CD14-positive monocyte (primary cell): ENCODE data around the gene CDH12. TPM values are rescaled to one million over a fixed set of nuclear protein-coding genes. Genes with fewer than 3 reads are reported as not detected.

ENCODE experiments used
- DNase-seq, 3 donors: peaks; one replicate each; pipeline ENCODE4 v3.0.0-alpha.2; 2011 to 2022
- H2AFZ ChIP-seq: 2 replicates; pipeline ENCODE4 v1.6.0; 2012; ENCODE audit warnings: mild to moderate bottlenecking, low read depth, low read length, inconsistent platforms; ENCODE audit not compliant: insufficient read depth, poor library complexity, severe bottlenecking
- H3K27ac ChIP-seq, 2 donors: 1 replicate in 1 of 2; 2 replicates in 1 of 2; pipeline ENCODE4 v1.5.1; 2012 to 2013; ENCODE audit warnings: low read length in 2 of 2, control low read depth in 1 of 2, inconsistent platforms in 1 of 2, low read depth in 1 of 2, mild to moderate bottlenecking in 1 of 2
- H3K27me3 ChIP-seq, 2 donors: one replicate each; pipeline versions ENCODE4 v1.6.0 to v1.6.1; 2011 to 2013; ENCODE audit warnings: low read length in 2 of 2; ENCODE audit not compliant: control insufficient read depth in 2 of 2, insufficient read depth in 2 of 2
- H3K36me3 ChIP-seq, 2 donors: replicated peaks in 1 of 2; 1 replicate in 1 of 2; 2 replicates in 1 of 2; pipeline versions ENCODE4 v1.5.1 to v1.6.1; 2012 to 2013; ENCODE audit warnings: low read length in 2 of 2, control low read depth in 1 of 2, inconsistent platforms in 1 of 2, mild to moderate bottlenecking in 1 of 2; ENCODE audit not compliant: insufficient read depth in 2 of 2, control insufficient read depth in 1 of 2
- H3K4me1 ChIP-seq, 2 donors: 1 replicate in 1 of 2; 2 replicates in 1 of 2; pipeline versions ENCODE4 v1.5.1 to v1.6.1; 2012 to 2013; ENCODE audit warnings: low read length in 2 of 2, control low read depth in 1 of 2, inconsistent platforms in 1 of 2, mild to moderate bottlenecking in 1 of 2, moderate library complexity in 1 of 2; ENCODE audit not compliant: insufficient read depth in 2 of 2, control insufficient read depth in 1 of 2
- H3K4me2 ChIP-seq: replicated peaks from 2 replicates; pipeline ENCODE3; 2012; ENCODE audit warnings: low read length, moderate library complexity, mild to moderate bottlenecking; ENCODE audit not compliant: poor library complexity, severe bottlenecking; ENCODE audit errors: extremely low read depth
- H3K4me3 ChIP-seq, 3 experiments: fragments of 200-600 bp in 1 of 3; sonication (generic) in 1 of 3; replicated peaks in 1 of 3; 1 replicate in 2 of 3; 2 replicates in 1 of 3; pipeline ENCODE4 v1.5.1; 2011 to 2013; ENCODE audit warnings: low read length in 3 of 3, mild to moderate bottlenecking in 3 of 3, control low read depth in 2 of 3, low read depth in 2 of 3, inconsistent platforms in 1 of 3, moderate library complexity in 1 of 3
- H3K79me2 ChIP-seq: 2 replicates; pipeline ENCODE4 v1.6.0; 2012; ENCODE audit warnings: mild to moderate bottlenecking, control low read depth, inconsistent platforms, low read length, moderate library complexity; ENCODE audit not compliant: insufficient read depth
- H3K9ac ChIP-seq: 2 replicates; pipeline ENCODE4 v1.6.0; 2017; ENCODE audit warnings: low read length, mild to moderate bottlenecking; ENCODE audit not compliant: insufficient read depth, poor library complexity, severe bottlenecking
- H3K9me3 ChIP-seq, 2 donors: replicated peaks in 1 of 2; 1 replicate in 1 of 2; 2 replicates in 1 of 2; pipeline versions ENCODE4 v1.5.1 to v1.6.1; 2012 to 2013; ENCODE audit warnings: low read length in 2 of 2, control low read depth in 1 of 2; ENCODE audit not compliant: control insufficient read depth in 1 of 2, insufficient read depth in 1 of 2
- H4K20me1 ChIP-seq: 2 replicates; pipeline ENCODE4 v1.6.0; 2012; ENCODE audit warnings: mild to moderate bottlenecking, low read length, control low read depth, moderate library complexity; ENCODE audit not compliant: insufficient read depth
- H3K27ac Mint-ChIP-seq, 7 donors: one replicate each; pipeline ENCODE4 v1.8.0; 2020; ENCODE audit warnings: mild to moderate bottlenecking in 7 of 7, mixed read lengths in 7 of 7, moderate library complexity in 6 of 7, inconsistent platforms in 2 of 7
- H3K27me3 Mint-ChIP-seq, 3 donors: one replicate each; pipeline ENCODE4 v1.8.0; 2021 to 2022; ENCODE audit warnings: low read depth in 3 of 3, mild to moderate bottlenecking in 3 of 3, mixed read lengths in 3 of 3, moderate library complexity in 3 of 3, inconsistent platforms in 1 of 3
- H3K36me3 Mint-ChIP-seq, 2 donors: one replicate each; pipeline ENCODE4 v1.8.0; 2020; ENCODE audit warnings: mixed read lengths in 2 of 2, inconsistent platforms in 1 of 2, mild to moderate bottlenecking in 1 of 2
- H3K4me1 Mint-ChIP-seq: one replicate; pipeline ENCODE4 v1.8.0; 2020; ENCODE audit warnings: mild to moderate bottlenecking, mixed read lengths
- H3K4me3 Mint-ChIP-seq, 2 donors: one replicate each; pipeline ENCODE4 v1.8.0; 2020; ENCODE audit warnings: mild to moderate bottlenecking in 2 of 2, mixed read lengths in 2 of 2, moderate library complexity in 1 of 2
- H3K9me3 Mint-ChIP-seq, 7 donors: one replicate each; pipeline ENCODE4 v1.8.0; 2020 to 2022; ENCODE audit warnings: mixed read lengths in 7 of 7, mild to moderate bottlenecking in 6 of 7, moderate library complexity in 6 of 7, inconsistent platforms in 2 of 7
- CTCF ChIP-seq: fragments of 200-600 bp; IDR thresholded peaks from one replicate; pipeline ENCODE4 v1.8.0; 2022; ENCODE audit warnings: antibody characterized with exemption, mild to moderate bottlenecking
- WGBS: methylation state at CpG from one replicate; pipeline ENCODE4 v1.1.5; 2013; ENCODE audit warnings: missing lambda C conversion rate; ENCODE audit not compliant: insufficient coverage; 5-methylcytosine and 5-hydroxymethylcytosine counted together
- intact Hi-C, 2 donors: fragments of 100-400 bp; cut with micrococcal nuclease; formaldehyde crosslinking; loops; one replicate each; pipeline versions ENCODE4 v1.15.0 to v1.15.1; 2023
- polyA plus RNA-seq, 3 donors: library from polyadenylated mRNA; depleted of rRNA in 1 of 3; unstranded in 2 of 3; stranded (reverse) in 1 of 3; fragments of 300-500 nt in 2 of 3; fragments of >200 nt in 1 of 3; fragmentation: Illumina TruSeq in 2 of 3; gene quantifications; 1 replicate in 2 of 3; 2 replicates in 1 of 3; pipeline ENCODE4 v1.2.3, GENCODE V29; 2012 to 2021

The CDH12 gene
- polyA plus RNA-seq, 3 donors = not detected

DNA sequence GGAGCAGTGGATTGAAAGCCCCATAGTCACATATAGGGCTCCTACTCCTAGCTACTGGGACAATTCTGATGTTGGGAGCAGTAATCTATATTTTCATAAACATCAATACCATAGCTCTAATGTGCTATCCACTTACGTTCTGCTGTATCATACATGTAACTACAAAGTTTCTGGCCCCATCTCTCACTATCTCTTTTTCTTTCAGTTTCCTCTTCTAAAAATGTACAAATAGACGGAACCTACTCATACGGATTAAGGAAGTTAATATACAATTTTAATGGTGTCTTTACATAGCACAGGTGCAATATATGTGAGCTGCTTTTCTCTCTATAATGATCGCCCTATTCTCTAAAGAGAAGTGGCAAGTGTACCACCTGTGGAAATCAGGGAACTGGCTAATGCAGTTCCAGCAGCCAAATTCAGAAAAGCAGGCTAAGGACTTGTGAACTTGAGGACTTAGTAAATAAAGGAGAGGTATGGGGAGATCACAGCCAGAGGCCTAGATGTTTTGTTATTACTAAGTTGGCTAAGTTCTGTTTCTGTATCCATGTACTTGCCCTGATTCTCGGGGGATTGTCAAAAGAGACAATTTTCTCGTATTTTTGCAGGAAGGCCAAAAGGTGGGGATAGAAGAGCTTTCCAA is 1021.9 kb downstream of the CDH12 start:
- H2AFZ ChIP-seq = no peak overlapping the region
- H3K79me2 ChIP-seq = no peaks in the 10 kb centered on the region
- no peak overlapping the region for H3K27ac ChIP-seq
- no peaks in the 10 kb centered on the region for H3K9me3 ChIP-seq
- peaks cover 6% of the 10 kb centered on the region for H3K4me1 Mint-ChIP-seq
- H3K4me3 Mint-ChIP-seq = no peak overlapping the region
- TF ChIP-seq CTCF = no peak
- H3K36me3 Mint-ChIP-seq = no peaks in the 10 kb centered on the region
- no peak overlapping the region for H3K9ac ChIP-seq
- no peak overlapping the region for H3K4me3 ChIP-seq
- intact Hi-C loops = no loop called here
- no CpG with 5 or more reads among the region's 6 CpGs for whole genome bisulfite sequencing
- no peaks in the 10 kb centered on the region for H3K36me3 ChIP-seq
- H4K20me1 ChIP-seq = no peaks in the 10 kb centered on the region
- H3K9me3 Mint-ChIP-seq = peaks cover 0 to 2% (median 0%) of the 10 kb centered on the region in 7 donors
- no peaks in the 10 kb centered on the region for H3K27me3 ChIP-seq
- DNase-seq = no peak
- H3K4me2 ChIP-seq = no peak overlapping the region
- no peaks in the 10 kb centered on the region for H3K27me3 Mint-ChIP-seq
- H3K4me1 ChIP-seq = no peaks in the 10 kb centered on the region
- H3K27ac Mint-ChIP-seq = no peak overlapping the region

DNA sequence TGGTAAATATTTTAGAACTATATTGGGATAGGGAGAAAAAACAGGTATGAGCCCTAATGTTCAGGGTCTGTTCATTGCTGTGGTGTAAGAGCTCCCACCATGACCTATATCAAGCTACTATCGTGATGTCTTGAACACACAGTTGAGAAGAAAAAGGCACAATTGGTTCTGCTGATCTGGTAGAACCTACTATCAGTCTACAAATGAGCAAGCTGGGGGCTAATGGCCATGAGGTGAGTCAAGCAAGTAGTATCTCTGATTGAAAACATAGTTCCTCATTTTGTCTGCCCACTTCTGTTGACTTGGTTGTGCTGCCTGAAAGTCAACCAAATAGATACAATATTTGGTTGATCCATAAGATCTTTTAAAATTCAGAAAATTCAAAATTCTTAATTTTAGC is 1026.3 kb downstream of the CDH12 start:
- Mint-ChIP-seq H3K4me1 (peaks cover 6% of the 10 kb centered on the region), H3K27me3 (peaks cover 0 to 3% (median 0%) of the 10 kb centered on the region in 3 donors), H3K9me3 (peaks cover 0 to 3% (median 2%) of the 10 kb centered on the region in 7 donors), H3K27ac (no peak overlapping the region), H3K4me3 (no peak overlapping the region), H3K36me3 (no peaks in the 10 kb centered on the region)
- no peaks in the 10 kb centered on the region for H3K79me2 ChIP-seq
- H3K9me3 ChIP-seq = no peaks in the 10 kb centered on the region
- intact Hi-C loops = no loop called here
- H3K27me3 ChIP-seq = no peaks in the 10 kb centered on the region
- no peak overlapping the region for H3K4me2 ChIP-seq
- no peaks in the 10 kb centered on the region for H4K20me1 ChIP-seq
- no CpG with 5 or more reads among the region's 1 CpG for WGBS
- DNase-seq = no peak
- H3K4me3 ChIP-seq = no peak overlapping the region
- no peak overlapping the region for H3K9ac ChIP-seq
- no peak for TF ChIP-seq CTCF
- no peaks in the 10 kb centered on the region for H3K4me1 ChIP-seq
- no peak overlapping the region for H2AFZ ChIP-seq
- no peaks in the 10 kb centered on the region for H3K36me3 ChIP-seq
- no peak overlapping the region for H3K27ac ChIP-seq
